ENCODE measurements around the gene PPP1R3A.

PPP1R3A gene

GRCh38 chr7:113835367-113835766 lies 83.4 kb downstream of the PPP1R3A start:
- DNase-seq = no peak
- no peaks in the 10 kb centered on the region for H3K36me3 ChIP-seq (ENCODE audit: control insufficient read depth, insufficient read depth, low read length)
- no peak overlapping the region for H3K4me3 ChIP-seq (ENCODE audit: insufficient read depth, low read depth, low read length, poor library complexity, severe bottlenecking)
- H3K9me3 ChIP-seq (ENCODE audit: control insufficient read depth, low read length) = no peaks in the 10 kb centered on the region
- no peak overlapping the region for H3K27ac ChIP-seq (ENCODE audit: insufficient read depth, low read length, poor library complexity, severe bottlenecking)
- no peaks in the 10 kb centered on the region for H3K4me1 ChIP-seq (ENCODE audit: control insufficient read depth, insufficient read depth, low read length, poor library complexity, severe bottlenecking)
- no peaks in the 10 kb centered on the region for H3K27me3 ChIP-seq (replicated peaks; ENCODE audit: control insufficient read depth, insufficient read depth, low read length, poor library complexity, severe bottlenecking)

DNA sequence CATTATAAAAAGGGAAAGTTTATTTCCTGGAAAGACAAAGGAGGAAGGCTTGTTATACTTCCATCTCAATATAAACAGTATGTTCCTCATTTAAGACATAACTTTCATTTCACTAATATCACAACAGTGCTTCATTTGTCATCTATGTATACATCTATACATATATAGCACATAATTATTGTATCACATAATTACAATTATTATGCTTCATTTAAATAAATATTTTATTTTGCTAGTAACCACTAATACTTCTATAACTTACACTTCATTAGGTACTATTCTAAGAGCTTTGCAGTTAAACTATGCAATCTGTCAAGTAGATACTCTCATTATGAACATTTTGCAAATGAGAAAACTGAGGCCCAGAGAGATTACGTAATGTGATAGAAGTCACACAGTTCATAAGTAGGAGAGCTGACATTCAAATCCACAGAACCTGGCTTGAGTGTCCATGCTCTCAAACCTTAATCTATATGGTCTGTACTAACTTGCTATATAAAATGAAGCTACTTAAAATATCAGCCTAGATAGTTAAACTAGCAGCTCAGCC lies 86.5 kb downstream of the PPP1R3A start:
- DNase-seq = no peak
- no peaks in the 10 kb centered on the region for H3K9me3 ChIP-seq (ENCODE audit: control insufficient read depth, low read length)

GRCh38 chr7:113831556-113831955 lies 87.3 kb downstream of the PPP1R3A start:
- H3K36me3 ChIP-seq (ENCODE audit: control insufficient read depth, insufficient read depth, low read length) = no peaks in the 10 kb centered on the region
- H3K27me3 ChIP-seq (replicated peaks; ENCODE audit: control insufficient read depth, insufficient read depth, low read length, poor library complexity, severe bottlenecking) = no peaks in the 10 kb centered on the region
- no peaks in the 10 kb centered on the region for H3K9me3 ChIP-seq (ENCODE audit: control insufficient read depth, low read length)
- H3K27ac ChIP-seq (ENCODE audit: insufficient read depth, low read length, poor library complexity, severe bottlenecking) = no peak overlapping the region
- no peak overlapping the region for H3K4me3 ChIP-seq (ENCODE audit: insufficient read depth, low read depth, low read length, poor library complexity, severe bottlenecking)
- no peak for DNase-seq
- H3K4me1 ChIP-seq (ENCODE audit: control insufficient read depth, insufficient read depth, low read length, poor library complexity, severe bottlenecking) = no peaks in the 10 kb centered on the region

More for the DNA sequence above, 86.5 kb downstream of the PPP1R3A start:
- Histone ChIP-seq H3K36me3 (ENCODE audit: control insufficient read depth, insufficient read depth, low read length) (no peaks in the 10 kb centered on the region), H3K27ac (ENCODE audit: insufficient read depth, low read length, poor library complexity, severe bottlenecking) (no peak overlapping the region), H3K4me3 (ENCODE audit: insufficient read depth, low read depth, low read length, poor library complexity, severe bottlenecking) (no peak overlapping the region), H3K27me3 (replicated peaks; ENCODE audit: control insufficient read depth, insufficient read depth, low read length, poor library complexity, severe bottlenecking) (no peaks in the 10 kb centered on the region), H3K4me1 (ENCODE audit: control insufficient read depth, insufficient read depth, low read length, poor library complexity, severe bottlenecking) (no peaks in the 10 kb centered on the region)

DNA sequence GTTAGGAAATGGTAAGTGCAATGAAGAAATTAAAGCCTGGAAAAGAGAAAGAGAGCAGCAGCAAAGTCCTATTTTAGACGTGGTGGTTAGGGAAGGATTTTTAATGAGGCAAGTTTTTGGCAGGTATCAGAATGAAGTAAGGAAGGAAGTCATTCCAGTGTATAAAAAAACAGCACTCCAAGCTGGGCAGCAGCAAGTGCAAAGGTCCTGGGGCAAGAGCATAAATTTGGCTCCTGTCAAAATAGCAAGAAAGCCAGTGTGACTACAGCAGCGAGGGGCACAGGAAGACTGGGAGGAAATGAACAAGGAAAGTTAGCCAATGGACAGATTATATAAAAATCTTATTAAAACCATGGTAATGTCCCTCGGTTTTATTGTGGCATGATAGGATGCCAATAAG lies 90.2 kb downstream of the PPP1R3A start:
- Histone ChIP-seq H3K4me1 (ENCODE audit: control insufficient read depth, insufficient read depth, low read length, poor library complexity, severe bottlenecking) (no peaks in the 10 kb centered on the region), H3K9me3 (ENCODE audit: control insufficient read depth, low read length) (no peaks in the 10 kb centered on the region), H3K27me3 (replicated peaks; ENCODE audit: control insufficient read depth, insufficient read depth, low read length, poor library complexity, severe bottlenecking) (no peaks in the 10 kb centered on the region), H3K27ac (ENCODE audit: insufficient read depth, low read length, poor library complexity, severe bottlenecking) (no peak overlapping the region), H3K4me3 (ENCODE audit: insufficient read depth, low read depth, low read length, poor library complexity, severe bottlenecking) (no peak overlapping the region), H3K36me3 (ENCODE audit: control insufficient read depth, insufficient read depth, low read length) (no peaks in the 10 kb centered on the region)
- no peak for DNase-seq

Data from effector memory CD4-positive, alpha-beta T cell (primary cell).